ENCODE results near the gene LRSAM1. TPM values are rescaled to one million over a fixed set of nuclear protein-coding genes. Genes with fewer than 3 reads are reported as not detected.

LRSAM1 gene
- polyA plus RNA-seq, 5 donors: 15.1 to 19.9 (median 16.7) TPM

DNA sequence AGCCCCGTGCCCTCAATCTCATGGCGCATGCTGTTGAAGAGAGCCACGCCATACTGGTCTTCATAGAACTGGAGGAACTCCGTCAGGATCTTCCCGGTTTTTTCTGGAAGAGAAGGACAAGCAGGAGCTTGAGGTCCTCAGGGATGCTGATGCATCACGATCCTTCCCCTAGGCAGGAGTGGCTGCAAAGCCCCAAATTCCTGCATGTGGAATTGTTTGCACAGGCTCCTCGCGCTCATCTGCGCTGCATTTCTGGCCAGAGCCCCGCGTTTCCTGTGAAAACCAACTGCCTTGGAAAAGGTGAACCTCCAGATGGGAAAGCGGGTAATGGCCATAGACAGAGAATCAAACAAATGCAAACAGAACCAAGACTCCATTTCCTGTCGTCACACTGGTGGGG is 80.4 kb downstream of the LRSAM1 start:
- no peak for DNase-seq

DNA sequence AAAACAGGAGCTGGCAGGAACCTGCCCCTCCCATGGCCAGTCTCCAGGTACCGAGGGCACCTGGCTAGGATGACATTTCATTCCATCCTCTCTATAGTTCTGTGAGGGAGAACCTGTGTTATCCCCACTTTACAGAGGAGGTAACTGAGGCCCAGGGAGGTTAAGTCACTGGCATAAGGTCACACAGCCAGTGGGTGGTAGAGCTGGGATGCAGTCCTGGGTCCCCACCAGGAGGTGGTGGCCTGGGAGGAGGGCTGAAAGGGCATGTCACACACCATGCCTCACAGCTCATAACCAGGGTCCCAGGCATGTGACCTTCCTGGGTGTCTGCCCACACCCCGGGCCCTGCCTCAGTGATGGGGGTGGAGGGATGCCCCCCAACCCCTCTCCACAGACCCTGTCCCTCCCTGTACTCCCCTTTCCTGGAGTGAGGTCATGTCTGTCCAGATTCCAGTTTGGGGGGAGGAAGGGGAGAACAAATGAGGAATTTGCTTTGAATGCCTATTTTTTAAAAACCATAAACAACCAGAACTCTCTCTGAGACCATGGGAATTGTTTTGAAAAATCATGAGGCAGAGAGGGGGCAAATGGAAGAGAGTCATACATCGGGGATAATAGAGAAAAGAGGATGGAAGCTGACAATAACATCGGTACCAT is 83.1 kb downstream of the LRSAM1 start:
- no peak for DNase-seq

DNA sequence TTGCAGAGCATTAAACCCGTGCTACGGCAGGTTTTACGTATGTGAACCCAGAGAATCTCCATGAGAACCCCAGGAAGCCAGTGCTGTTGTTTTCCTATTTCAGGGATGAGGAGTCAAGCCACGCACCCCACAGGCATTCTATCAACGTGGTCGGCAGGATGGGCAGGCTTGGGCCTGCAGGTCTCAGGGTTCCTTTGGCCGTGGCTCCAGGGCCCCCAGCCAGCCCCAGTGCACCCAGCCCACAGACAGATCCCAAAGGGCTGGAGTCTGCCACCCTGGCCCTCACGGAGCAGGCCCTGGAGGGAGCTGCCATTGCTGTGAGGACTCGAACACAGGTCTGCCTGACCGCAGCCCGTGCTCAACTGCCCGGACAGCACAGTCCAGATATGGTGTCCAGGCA is 83.6 kb downstream of the LRSAM1 start:
- DNase-seq: no peak

DNA sequence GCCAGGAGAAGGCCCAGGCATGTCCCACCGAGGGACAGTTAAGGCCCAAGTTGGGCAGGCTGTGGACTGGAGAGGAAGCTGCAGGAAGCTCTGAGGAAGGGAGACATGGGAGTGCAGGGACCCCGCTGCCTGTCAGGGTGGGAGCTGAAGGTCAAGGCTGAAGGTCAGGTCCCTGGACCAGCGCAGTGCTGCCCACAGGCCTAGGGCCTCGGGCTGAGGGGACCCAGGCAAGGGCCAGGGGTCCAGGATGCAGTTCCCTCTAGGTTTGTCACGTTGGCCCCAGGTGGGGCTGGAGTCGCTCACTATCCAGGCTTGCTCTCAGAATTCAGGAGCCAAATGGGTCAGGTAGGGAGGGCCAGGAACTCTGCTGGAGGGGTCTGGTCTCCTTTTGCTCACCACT is 84.1 kb downstream of the LRSAM1 start:
- DNase-seq: no peak

DNA sequence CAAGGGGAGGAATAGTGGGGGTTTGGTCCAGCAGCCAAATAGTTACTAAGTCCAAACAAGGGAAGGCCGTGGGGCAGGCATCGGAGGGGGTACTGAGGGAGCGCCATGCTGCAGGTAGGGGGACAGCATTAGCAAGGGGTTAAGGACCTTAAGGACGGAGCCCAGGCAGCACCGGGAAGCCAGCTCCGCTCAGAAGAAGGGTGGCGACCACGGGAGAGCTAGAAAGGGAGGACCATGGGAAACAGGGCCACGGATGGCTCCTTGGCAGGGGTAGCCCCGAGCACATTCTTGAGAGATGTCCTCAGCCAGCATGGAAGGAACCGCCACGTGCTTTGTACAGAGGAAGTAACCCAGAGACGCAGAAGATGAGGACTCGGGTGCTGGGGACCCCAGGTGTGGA is 84.5 kb downstream of the LRSAM1 start:
- DNase-seq: no peak

DNA sequence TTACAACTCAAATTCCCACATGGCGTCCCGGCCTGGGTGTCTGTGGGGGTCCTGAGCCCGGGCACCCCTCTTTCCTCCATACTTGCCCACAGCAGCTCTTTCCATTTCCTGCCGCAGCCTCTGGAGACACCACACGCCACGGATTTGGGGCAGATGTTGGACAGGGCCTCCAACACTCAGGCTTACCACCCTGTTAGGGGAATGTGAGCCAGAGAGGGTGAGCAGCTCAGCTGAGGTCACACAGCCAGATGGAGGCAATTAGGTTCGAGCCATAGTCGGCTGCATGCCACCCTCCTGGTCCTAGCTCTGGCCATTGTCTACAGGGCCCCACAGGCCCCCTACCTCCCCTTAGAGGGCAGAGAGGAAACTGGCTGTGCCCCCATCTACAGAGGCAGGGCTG is 85.2 kb downstream of the LRSAM1 start:
- no peak for DNase-seq

DNA sequence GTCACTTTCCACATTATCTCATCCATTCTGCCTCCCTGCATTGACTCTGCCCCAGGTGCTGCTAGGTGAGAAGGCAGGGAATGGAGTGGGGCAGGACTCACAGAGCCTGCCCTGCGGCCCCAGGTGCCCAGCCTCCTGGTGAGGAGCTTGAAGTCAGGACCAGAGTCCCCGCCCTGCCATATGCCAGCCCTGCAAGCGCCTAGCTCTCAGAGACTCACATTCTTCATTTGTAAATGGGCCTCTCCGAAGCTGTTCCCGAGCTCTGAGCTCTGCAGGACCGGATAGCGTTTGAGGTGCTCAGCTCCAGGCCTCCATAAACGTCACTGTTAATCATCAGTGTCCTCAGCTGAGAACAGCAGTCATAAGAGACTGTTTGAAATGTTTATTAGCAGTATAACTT is 85.7 kb downstream of the LRSAM1 start:
- no peak for DNase-seq

DNA sequence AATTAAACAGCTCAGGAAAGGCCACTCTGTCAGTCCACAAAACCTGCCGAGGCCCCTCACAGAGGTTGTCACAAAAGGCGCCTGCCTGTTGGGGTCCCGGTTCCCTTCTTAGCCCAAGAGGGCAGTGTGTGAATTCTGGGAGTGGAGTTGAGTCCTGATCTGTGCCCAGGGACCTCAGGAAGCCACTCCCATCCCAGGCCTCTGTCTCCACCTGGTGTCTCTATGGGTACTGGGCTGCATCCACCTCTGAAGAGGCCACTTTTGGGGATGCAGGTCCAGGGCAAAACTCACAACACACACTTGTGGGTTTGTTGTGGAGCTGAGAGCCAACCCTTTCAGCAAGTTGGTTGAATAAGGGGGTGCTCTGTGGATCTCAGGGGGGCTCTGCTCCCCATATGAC is 86.5 kb downstream of the LRSAM1 start:
- DNase-seq: no peak

DNA sequence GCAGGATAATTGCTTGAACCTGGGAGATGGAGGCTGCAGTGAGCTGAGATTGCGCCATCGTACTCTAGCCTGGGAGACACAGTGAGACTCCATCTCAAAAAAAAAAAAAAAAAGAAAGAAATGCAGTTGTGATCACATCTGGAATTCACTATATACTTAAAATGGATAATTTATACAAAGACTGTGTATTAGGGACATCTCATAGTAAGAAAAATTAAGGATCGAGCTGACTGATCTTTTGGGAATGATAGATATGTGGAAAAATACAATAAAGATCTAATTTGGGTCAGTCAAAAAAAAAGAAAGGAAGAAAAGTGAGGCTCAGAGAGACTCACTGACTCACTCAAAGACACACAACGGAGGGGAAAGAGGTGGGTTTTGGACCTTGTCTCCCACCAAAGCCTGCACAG is 87.5 kb downstream of the LRSAM1 start:
- no peak for DNase-seq

DNA sequence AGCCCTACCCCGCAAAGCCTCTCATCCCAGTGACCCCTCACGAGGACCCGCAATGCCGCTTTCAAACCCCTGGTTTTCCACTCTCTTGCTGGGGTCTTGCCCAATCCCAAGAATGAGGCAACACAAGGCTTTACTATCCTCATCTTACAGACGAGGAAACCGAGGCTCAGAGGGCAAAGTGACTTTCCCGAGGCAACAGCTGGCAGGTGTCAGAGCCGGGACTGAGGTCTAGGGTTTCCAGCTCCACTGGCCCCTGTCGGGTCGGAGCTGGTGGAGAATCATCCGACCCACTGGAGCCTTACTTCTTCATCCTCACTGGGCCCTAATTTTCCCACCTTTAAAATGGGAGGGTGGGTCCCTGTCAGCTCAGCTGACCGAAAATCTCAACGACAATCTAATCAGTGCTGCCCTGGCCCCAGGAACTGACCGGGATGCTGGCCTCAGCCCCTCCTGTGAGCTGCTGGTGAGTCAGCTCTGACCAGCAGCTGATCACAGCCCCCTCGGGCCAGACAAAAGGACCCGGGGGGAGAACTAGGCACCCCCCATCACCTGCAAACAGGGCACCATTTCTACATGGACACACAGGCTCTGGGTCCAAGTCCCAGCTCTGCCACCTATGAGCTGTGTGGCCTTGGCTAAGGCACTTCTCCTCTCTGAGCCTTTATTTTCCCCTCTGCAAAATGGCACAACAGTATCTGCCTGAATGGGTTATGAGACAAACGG is 88.1 kb downstream of the LRSAM1 start:
- no peak for DNase-seq

DNA sequence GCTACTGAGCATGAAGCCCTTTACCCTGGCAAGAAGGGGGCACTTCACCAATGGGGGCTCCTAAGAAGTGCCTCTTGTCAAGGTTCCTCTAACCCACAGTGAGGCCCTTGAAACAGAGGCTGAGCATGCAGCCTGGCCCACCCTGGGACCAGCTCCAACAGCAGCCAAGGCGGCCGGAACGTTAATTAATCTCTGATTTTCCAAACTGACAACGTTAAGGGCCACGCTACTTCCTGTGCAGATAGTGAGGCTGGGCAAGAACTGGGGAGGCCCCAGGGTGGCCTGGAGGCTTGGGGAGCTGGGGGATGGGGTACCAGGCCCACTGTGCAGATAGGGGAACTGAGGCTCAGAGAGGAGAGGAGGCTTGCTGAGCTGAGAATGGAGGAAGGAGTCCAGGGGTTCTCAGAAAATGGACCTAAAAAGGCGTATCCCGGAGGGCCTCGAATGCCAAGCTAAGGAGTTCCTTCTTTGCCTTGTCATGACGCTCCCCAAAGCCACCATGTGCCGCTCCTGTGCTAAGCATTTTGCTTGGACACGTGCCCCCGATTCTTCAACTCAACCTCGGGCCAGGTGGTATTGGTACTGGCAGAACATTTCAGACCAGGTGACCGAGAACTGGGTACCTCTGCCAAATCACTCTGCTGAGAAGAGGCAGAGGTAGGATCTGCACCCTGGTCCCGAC is 88.8 kb downstream of the LRSAM1 start:
- DNase-seq: no peak

DNA sequence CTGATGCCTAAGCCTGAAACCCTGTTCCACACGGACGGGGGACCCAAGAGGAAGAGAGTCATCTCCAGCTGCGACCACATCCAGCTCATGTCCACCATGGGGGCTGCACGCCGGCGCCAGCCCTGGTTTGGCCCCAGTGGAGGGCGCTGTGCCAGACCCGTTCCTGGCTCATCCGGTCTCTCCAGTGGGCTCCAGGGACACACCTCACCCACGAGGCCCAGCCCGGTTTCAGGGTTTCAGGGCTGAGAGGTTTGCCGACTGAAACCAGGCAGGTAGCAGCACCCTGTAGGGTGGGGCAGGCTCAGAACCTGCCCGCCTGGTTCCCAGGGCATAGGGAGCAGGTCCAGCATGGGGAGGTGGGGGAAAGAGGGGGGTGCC is 89.3 kb downstream of the LRSAM1 start:
- DNase-seq: no peak

DNA sequence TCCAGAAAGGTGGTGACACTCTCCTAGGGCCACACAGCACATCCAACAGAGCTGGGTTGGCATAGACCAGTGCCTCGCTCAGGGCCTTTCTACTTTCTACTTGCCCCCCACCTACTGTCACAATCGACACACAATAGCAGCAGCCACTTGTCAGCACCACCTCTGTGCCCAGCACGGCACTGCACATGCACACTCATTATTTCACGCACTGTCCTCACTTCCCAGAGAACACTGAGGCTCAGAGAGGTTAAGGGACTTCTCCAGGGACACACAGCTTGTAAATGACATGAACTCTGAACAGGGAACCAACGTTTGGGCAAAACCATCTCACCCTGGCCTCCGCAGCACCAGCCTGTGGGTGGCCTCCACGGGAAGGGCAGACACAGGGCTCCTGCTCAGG is 89.9 kb downstream of the LRSAM1 start:
- no peak for DNase-seq

DNA sequence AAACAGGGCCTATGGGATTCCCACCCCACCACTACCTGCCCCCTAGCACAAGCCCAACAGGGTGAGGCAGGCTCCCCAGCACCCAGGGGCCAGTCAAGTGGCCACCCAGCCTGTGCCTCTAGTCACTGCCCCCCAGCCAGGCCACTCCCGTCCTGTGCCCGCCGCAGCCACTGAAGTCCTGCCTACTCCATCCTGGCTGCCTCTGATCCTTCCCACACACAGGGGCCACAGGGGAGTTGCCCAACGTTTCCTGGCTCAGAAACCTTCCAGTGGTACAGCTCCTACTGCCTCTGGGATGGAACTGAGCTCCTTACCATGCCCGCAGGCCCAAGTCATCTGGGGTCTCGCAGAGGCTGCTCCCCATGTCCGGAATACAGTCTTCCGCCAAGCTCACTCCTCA is 90.6 kb downstream of the LRSAM1 start:
- DNase-seq: no peak

DNA sequence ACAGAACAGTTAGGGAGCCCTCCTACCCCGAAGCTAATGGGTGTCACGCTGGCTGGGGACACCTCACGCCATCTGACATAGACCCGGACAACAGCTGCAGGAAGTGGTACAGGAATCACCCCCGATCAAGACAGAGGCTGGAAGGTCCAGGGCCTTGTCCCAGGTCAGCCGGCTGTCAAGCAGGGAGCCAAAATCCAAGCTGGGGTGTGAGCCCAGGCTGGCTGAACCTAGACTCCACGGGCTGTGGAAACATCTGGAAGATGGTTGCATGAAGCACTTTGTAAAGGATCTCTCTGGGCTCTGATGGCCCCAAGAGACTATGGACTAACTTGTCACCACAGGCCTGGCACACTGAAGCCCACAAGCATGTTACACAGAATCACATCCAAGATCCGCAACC is 91.9 kb downstream of the LRSAM1 start:
- no peak for DNase-seq

DNA sequence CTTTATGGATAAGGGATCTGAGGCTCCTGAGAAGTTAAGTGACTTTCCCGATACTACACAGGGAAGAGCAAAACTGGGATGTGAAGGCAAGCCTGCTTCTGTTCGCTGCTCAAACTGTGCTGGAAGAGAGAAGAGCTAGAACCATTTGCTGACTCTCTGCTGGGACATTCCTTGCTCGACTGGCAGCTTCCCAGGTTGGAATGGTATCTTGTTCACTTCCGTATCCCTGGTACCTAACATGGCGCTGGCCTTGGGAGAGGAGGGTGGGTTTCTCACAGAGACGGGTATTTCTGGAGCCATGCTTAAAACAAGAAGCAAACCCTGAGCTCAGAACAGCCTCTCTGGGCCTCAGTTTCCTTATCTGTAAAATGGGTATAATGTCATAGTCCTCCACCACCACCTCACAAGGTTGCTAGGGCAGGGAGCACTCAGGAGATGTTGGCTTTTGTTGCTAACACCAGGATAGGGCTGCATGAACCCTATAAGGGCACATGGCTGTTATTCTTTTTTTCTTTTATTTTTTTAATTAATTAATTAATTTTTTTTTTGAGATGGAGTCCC is 92.7 kb downstream of the LRSAM1 start:
- no peak for DNase-seq

DNA sequence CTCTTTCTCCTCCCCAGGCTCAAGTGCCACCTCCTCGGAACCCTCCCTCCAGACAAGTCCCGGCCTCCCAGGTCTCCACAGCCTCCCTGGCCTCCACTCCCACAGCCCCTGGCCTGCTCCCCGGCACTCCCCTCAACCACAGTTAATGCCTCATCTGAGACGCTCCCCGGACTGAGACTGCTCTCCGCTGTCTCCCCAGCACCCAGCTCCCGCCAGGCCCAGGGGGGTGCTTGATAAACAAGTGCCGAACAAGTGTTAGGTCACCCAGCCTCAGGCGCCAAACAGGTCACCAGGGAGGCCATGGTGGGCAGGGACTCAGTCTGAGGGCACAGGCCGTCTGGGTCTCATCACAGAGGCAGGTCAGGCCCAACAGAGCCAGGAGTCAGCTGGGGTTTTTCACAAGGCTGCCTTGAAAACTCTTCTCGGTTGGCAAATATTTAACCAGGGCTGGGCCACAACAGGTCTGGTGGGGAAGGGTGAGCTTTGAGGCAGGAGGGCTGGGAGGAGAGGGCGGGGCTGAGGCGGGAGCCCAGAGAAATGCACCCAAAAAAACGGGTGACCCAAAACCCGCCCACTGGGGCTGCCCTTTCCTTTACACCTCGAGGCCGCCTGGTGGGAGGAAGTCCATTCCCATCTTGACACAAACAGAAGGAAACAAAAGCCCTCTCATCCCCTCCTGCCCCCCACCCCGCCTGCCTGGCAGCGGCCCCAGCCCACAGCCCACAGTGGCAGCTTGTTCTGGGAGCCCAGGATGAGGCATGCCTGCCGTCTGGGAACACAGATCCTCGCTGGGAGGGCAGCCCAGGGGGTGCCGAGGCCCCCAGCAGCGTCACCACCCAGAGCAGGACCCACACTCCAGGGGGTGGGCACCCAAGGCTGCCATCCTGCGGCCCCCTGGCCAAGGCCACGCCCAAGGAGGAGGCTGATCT is 94.2 kb downstream of the LRSAM1 start:
- DNase-seq: peak; percentile 51 to 63

DNA sequence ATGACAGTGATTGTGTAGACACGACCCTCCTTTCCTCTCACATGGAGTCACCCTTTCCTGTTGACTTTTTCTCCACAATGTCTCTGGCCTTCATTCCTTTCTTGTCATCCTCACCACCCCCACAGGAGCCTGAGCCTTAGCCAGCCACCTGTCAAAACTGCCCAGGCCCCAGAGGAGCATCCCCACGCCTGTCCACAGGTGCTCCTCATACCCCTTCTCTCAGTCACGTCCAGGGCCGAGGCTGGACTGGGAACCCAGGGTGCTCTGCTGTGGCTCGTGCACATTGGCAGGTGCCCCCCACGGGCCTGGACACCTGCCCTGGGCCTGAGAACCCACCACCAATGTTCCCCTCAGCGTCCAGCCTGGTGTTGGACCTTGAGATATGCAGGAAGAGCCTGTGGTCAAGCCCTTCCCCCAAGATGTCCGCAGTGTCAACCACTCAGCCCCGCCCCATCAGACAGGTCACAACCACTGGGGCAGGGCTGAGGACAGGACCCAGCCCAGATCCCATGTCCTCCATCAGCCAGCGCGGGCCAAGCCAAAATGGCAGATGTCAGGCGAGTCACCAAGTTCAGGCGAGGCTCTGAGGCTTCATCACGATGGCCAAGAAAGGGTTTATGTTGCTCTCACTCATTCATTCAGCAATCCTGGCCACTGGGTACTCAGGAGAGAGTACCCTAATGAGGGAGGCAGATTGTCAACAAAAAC is 95.0 kb downstream of the LRSAM1 start:
- DNase-seq: no peak

DNA sequence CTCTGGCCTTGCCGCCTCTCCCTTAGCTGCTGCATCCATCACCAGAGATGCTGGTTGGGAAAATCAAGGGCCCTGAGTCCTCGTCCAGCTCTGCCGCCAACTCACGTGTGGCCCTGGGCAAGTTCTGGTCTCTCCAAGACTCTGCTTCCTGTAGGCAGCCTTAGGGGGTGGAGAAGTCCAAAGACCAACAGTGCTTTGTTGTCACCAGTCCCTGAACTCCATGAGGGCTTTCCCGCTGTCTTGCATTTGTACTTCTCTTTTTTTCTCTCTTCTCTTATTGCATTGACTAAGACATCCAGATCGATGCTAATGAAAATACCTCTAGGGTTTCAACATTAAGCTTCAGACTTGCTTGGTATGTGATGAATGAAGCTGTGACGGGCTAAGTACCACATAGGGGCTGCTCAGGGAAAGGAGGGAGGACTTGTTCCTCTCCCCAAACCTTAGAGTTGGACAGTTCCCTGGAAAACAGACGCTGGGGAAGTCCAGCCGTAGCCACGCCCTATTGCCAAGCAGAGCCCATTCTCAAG is 97.1 kb downstream of the LRSAM1 start:
- DNase-seq: no peak

DNA sequence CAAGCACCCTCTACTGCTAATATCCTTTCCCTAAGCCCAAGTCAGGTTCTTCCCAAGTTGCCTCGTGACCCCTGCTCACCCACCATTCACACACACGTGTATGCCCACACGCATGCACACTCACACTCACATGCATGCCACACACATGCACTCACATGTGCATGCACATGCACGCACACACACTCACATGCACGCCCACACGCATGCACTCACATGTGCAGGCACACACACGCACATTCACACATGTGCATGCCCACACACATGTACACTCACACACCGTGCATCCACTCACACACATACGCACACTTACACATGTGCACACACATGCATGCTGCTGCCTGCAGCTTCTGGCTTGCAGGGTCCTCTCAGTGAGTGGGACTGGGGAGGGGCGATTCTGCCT is 97.9 kb downstream of the LRSAM1 start:
- DNase-seq: no peak

DNA sequence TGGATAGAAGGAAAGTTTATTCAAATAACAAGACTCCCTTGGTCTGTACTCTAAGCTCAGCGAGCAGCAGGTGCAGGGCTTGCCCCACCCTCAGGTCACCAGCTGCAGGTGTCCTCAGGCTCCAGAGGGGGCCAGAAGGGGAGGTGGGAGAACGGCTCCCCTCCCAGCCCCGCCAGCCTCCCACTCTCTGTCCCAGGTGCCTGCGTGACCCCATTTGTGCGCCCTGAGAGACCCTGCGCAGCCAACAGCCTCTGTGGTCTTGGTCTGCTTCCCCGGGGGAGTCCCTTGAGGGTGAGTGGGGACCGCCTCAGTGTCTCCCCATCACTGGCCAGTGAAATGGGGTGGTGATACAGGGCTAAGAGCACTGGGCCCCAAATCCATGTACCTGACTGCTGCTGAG is 98.4 kb downstream of the LRSAM1 start:
- no peak for DNase-seq
